Measurements from ENCODE around the gene RPS3A. TPM values are rescaled to one million over a fixed set of nuclear protein-coding genes. Genes with fewer than 3 reads are reported as not detected.

RPS3A gene
- total RNA-seq, 1 donor from 2014 or later: 2,209 TPM

- TF ChIP-seq CTCF (IDR thresholded peaks at IDR 0.05; ENCODE audit: unreplicated experiment): no peak
- Mint-ChIP-seq H3K4me3 (ENCODE audit: unreplicated experiment) (no peak overlapping the region), H3K27me3 (ENCODE audit: unreplicated experiment) (peaks cover 5% of the 10 kb centered on the region), H3K9me3 (ENCODE audit: unreplicated experiment) (no peaks in the 10 kb centered on the region), H3K36me3 (ENCODE audit: low read depth, unreplicated experiment) (no peaks in the 10 kb centered on the region), H3K4me1 (ENCODE audit: unreplicated experiment) (no peaks in the 10 kb centered on the region), H3K27ac (ENCODE audit: unreplicated experiment) (no peak overlapping the region)
- DNase-seq (ENCODE audit: low spot score): no peak
These were observed 6.2 kb upstream of the RPS3A start for GRCh38 chr4:151093203-151093602.

GRCh38 chr4:151094290-151094751 is 5.1 kb upstream of the RPS3A start:
- no peaks in the 10 kb centered on the region for H3K9me3 Mint-ChIP-seq (ENCODE audit: unreplicated experiment)
- H3K27me3 Mint-ChIP-seq (ENCODE audit: unreplicated experiment): peaks cover 5% of the 10 kb centered on the region
- H3K36me3 Mint-ChIP-seq (ENCODE audit: low read depth, unreplicated experiment): no peaks in the 10 kb centered on the region
- no peaks in the 10 kb centered on the region for H3K4me1 Mint-ChIP-seq (ENCODE audit: unreplicated experiment)
- H3K4me3 Mint-ChIP-seq (ENCODE audit: unreplicated experiment): no peak overlapping the region
- no peak for TF ChIP-seq CTCF (IDR thresholded peaks at IDR 0.05; ENCODE audit: unreplicated experiment)
- H3K27ac Mint-ChIP-seq (ENCODE audit: unreplicated experiment): no peak overlapping the region
- DNase-seq (ENCODE audit: low spot score): no peak

- Mint-ChIP-seq H3K36me3 (ENCODE audit: low read depth, unreplicated experiment) (peaks cover 3% of the 10 kb centered on the region), H3K4me3 (ENCODE audit: unreplicated experiment) (no peak overlapping the region), H3K27me3 (ENCODE audit: unreplicated experiment) (peaks cover 9% of the 10 kb centered on the region), H3K4me1 (ENCODE audit: unreplicated experiment) (peaks cover 7% of the 10 kb centered on the region), H3K9me3 (ENCODE audit: unreplicated experiment) (no peaks in the 10 kb centered on the region), H3K27ac (ENCODE audit: unreplicated experiment) (no peak overlapping the region)
- DNase-seq (ENCODE audit: low spot score): no peak
- no peak for TF ChIP-seq CTCF (IDR thresholded peaks at IDR 0.05; ENCODE audit: unreplicated experiment)
These were observed 4.3 kb upstream of the RPS3A start for GRCh38 chr4:151095142-151095541.

- DNase-seq (ENCODE audit: low spot score): no peak
- H3K9me3 Mint-ChIP-seq (ENCODE audit: unreplicated experiment): no peaks in the 10 kb centered on the region
- peaks cover 24% of the 10 kb centered on the region for H3K4me1 Mint-ChIP-seq (ENCODE audit: unreplicated experiment)
- no peak overlapping the region for H3K4me3 Mint-ChIP-seq (ENCODE audit: unreplicated experiment)
- no peak for TF ChIP-seq CTCF (IDR thresholded peaks at IDR 0.05; ENCODE audit: unreplicated experiment)
- no peak overlapping the region for H3K27ac Mint-ChIP-seq (ENCODE audit: unreplicated experiment)
- H3K36me3 Mint-ChIP-seq (ENCODE audit: low read depth, unreplicated experiment): peaks cover 23% of the 10 kb centered on the region
- H3K27me3 Mint-ChIP-seq (ENCODE audit: unreplicated experiment): peaks cover 10% of the 10 kb centered on the region
These were observed 1.7 kb upstream of the RPS3A start for GRCh38 chr4:151097759-151098158.

GRCh38 chr4:151098979-151099228 is 524 bp upstream of the RPS3A start:
- Mint-ChIP-seq H3K4me1 (ENCODE audit: unreplicated experiment) (peaks cover 24% of the 10 kb centered on the region), H3K27ac (ENCODE audit: unreplicated experiment) (peak overlapping the region; percentile 96), H3K27me3 (ENCODE audit: unreplicated experiment) (peaks cover 10% of the 10 kb centered on the region), H3K36me3 (ENCODE audit: low read depth, unreplicated experiment) (peaks cover 25% of the 10 kb centered on the region), H3K4me3 (ENCODE audit: unreplicated experiment) (peak overlapping the region; percentile 98), H3K9me3 (ENCODE audit: unreplicated experiment) (no peaks in the 10 kb centered on the region)
- no peak for TF ChIP-seq CTCF (IDR thresholded peaks at IDR 0.05; ENCODE audit: unreplicated experiment)
- DNase-seq (ENCODE audit: low spot score): no peak
